Stimulated activated CD4-positive, alpha-beta T cell treated with anti-CD3 and anti-CD28 coated beads, Interleukin-4, amount 100 ng/mL, for 1 hour (primary cell): ENCODE measurements around the gene JTB.
"Not testable (repeated sequence)": the region's sequence is repeated elsewhere in the genome, so short reads cannot be mapped to it uniquely, and the experiment has no call there.

Experiments used
- DNase-seq: peaks from one replicate; pipeline ENCODE4 v3.0.0-alpha.2; 2020

Gene JTB

GRCh38 chr1:153977250-153978240, at the start of gene JTB:
TSS of gene JTB (minus strand) at chr1:153977674. CDS start at chr1:153977252, 422 bp downstream.
- DNase-seq = peak; percentile 86

- DNase-seq = no peak
These were observed 42.5 kb upstream of the JTB start for GRCh38 chr1:154019940-154020339.

GRCh38 chr1:154019269-154019668, 41.8 kb upstream of the JTB start:
- DNase-seq = no peak

- no peak for DNase-seq
These were observed 36.9 kb upstream of the JTB start for GRCh38 chr1:154014154-154014907.

GRCh38 chr1:154012543-154012942, 35.1 kb upstream of the JTB start:
- not testable (repeated sequence) for DNase-seq

GRCh38 chr1:154012129-154012528, 34.7 kb upstream of the JTB start:
- no peak for DNase-seq

- no peak for DNase-seq
These were observed 28.7 kb upstream of the JTB start for GRCh38 chr1:154006136-154006535.

GRCh38 chr1:154000420-154000819, 22.9 kb upstream of the JTB start:
- no peak for DNase-seq

GRCh38 chr1:153996882-153997281, 19.4 kb upstream of the JTB start:
- DNase-seq = not testable (repeated sequence)

GRCh38 chr1:153995640-153996039, 18.2 kb upstream of the JTB start:
- DNase-seq = no peak

GRCh38 chr1:153995202-153995601, 17.7 kb upstream of the JTB start:
- no peak for DNase-seq

GRCh38 chr1:153991806-153992205, 14.3 kb upstream of the JTB start:
- DNase-seq = no peak

- DNase-seq = no peak
These were observed 13.7 kb upstream of the JTB start for GRCh38 chr1:153991151-153991630.

GRCh38 chr1:153990468-153991150, 13.1 kb upstream of the JTB start, which contains the start of gene RPS27:
TSS of gene RPS27 (plus strand) at chr1:153990762. CDS start at chr1:153990797, 35 bp downstream.
- peak; percentile 75 for DNase-seq

- no peak for DNase-seq
These were observed 10.1 kb upstream of the JTB start for GRCh38 chr1:153987621-153988020.

GRCh38 chr1:153985941-153986761, 8.7 kb upstream of the JTB start, which contains the start of gene RAB13:
TSS of gene RAB13 (minus strand) at chr1:153986339. CDS start at chr1:153986236, 103 bp downstream.
- no peak for DNase-seq

- DNase-seq = peak; percentile 61
These were observed 8.0 kb upstream of the JTB start for GRCh38 chr1:153985341-153985912.

- no peak for DNase-seq
These were observed 6.8 kb upstream of the JTB start for GRCh38 chr1:153984123-153984894.

- not testable (repeated sequence) for DNase-seq
These were observed 4.3 kb upstream of the JTB start for GRCh38 chr1:153981735-153982134.

GRCh38 chr1:153979091-153979490, 1.6 kb upstream of the JTB start:
- DNase-seq = not testable (repeated sequence)
